Chondrocyte (in vitro differentiated cells): Measurements from ENCODE around the gene ATP8B3. TPM values are rescaled to one million over a fixed set of nuclear protein-coding genes. Genes with fewer than 3 reads are reported as not detected.

ENCODE experiments used
- DNase-seq: peaks from one replicate; pipeline ENCODE4 v3.0.0; 2021; ENCODE audit warnings: mixed read lengths, low spot score
- H3K27ac Mint-ChIP-seq: one replicate; pipeline ENCODE4 v1.8.0; 2021; ENCODE audit warnings: mild to moderate bottlenecking, moderate library complexity, mixed read lengths; ENCODE audit not compliant: unreplicated experiment
- H3K27me3 Mint-ChIP-seq: 2 replicates; pipeline ENCODE4 v1.8.0; 2021; ENCODE audit warnings: low read depth, mixed read lengths
- H3K36me3 Mint-ChIP-seq: 2 replicates; pipeline ENCODE4 v1.8.0; 2021; ENCODE audit warnings: low read depth, mixed read lengths
- H3K4me1 Mint-ChIP-seq: 2 replicates; pipeline ENCODE4 v1.8.0; 2021; ENCODE audit warnings: low read depth, mild to moderate bottlenecking, mixed read lengths
- H3K4me3 Mint-ChIP-seq: one replicate; pipeline ENCODE4 v1.8.0; 2021; ENCODE audit warnings: mild to moderate bottlenecking, moderate library complexity, mixed read lengths; ENCODE audit not compliant: unreplicated experiment
- H3K9me3 Mint-ChIP-seq: 2 replicates; pipeline ENCODE4 v1.8.0; 2021; ENCODE audit warnings: low read depth, mixed read lengths
- CTCF ChIP-seq: fragments of 200-600 bp; sonication (generic); IDR thresholded peaks from 2 replicates; pipeline ENCODE4 v1.5.0; 2021; ENCODE audit warnings: antibody characterized with exemption, mild to moderate bottlenecking, moderate library complexity
- total RNA-seq: library from RNA; stranded (reverse); gene quantifications from 3 replicates; pipeline ENCODE4 v1.2.1, GENCODE V29; 2021

ATP8B3 gene
- total RNA-seq, 1 donor from 2014 or later, result 5.7 TPM

- Mint-ChIP-seq H3K36me3 (no peaks in the 10 kb centered on the region), H3K27ac (no peak overlapping the region), H3K27me3 (peaks cover 49% of the 10 kb centered on the region), H3K4me1 (peaks cover 10% of the 10 kb centered on the region), H3K4me3 (no peak overlapping the region), H3K9me3 (no peaks in the 10 kb centered on the region)
- no peak for TF ChIP-seq CTCF
- DNase-seq, result no peak
Measured at GRCh38 chr19:1752009-1752756, 59.9 kb downstream of the ATP8B3 start.

- H3K4me1 Mint-ChIP-seq, result peaks cover 10% of the 10 kb centered on the region
- no peak overlapping the region for H3K27ac Mint-ChIP-seq
- no peaks in the 10 kb centered on the region for H3K9me3 Mint-ChIP-seq
- no peak overlapping the region for H3K4me3 Mint-ChIP-seq
- no peak for TF ChIP-seq CTCF
- H3K27me3 Mint-ChIP-seq, result peaks cover 48% of the 10 kb centered on the region
- DNase-seq, result no peak
- no peaks in the 10 kb centered on the region for H3K36me3 Mint-ChIP-seq
Measured at GRCh38 chr19:1751367-1752008, 60.6 kb downstream of the ATP8B3 start.

- peaks cover 8% of the 10 kb centered on the region for H3K4me1 Mint-ChIP-seq
- H3K4me3 Mint-ChIP-seq, result no peak overlapping the region
- H3K27ac Mint-ChIP-seq, result no peak overlapping the region
- no peak for TF ChIP-seq CTCF
- H3K9me3 Mint-ChIP-seq, result no peaks in the 10 kb centered on the region
- peaks cover 42% of the 10 kb centered on the region for H3K27me3 Mint-ChIP-seq
- DNase-seq, result no peak
- no peaks in the 10 kb centered on the region for H3K36me3 Mint-ChIP-seq
Measured at GRCh38 chr19:1750343-1751021, 61.6 kb downstream of the ATP8B3 start.

GRCh38 chr19:1749373-1750342 is 62.4 kb downstream of the ATP8B3 start:
- Mint-ChIP-seq H3K9me3 (no peaks in the 10 kb centered on the region), H3K27me3 (peaks cover 38% of the 10 kb centered on the region), H3K4me1 (peaks cover 6% of the 10 kb centered on the region), H3K36me3 (no peaks in the 10 kb centered on the region), H3K27ac (no peak overlapping the region), H3K4me3 (no peak overlapping the region)
- TF ChIP-seq CTCF, result no peak
- DNase-seq, result no peak
